A549 (cell line): ENCODE data around the gene DLGAP1. TPM values are rescaled to one million over a fixed set of nuclear protein-coding genes. Genes with fewer than 3 reads are reported as not detected.

Experiments used
- ATAC-seq, 2 experiments: fragments of 200-7000 bp in 1 of 2; fragments of >200 bp in 1 of 2; cut with Nextera tagmentation in 1 of 2; cut with Tn5 transposase in 1 of 2; 3 replicates each; pipeline versions ENCODE4 v1.8.0 to v1.9.1; 2018 to 2020; ENCODE audit warnings: mild to moderate bottlenecking in 1 of 2, moderate library complexity in 1 of 2
- CTCF ChIA-PET: fragments of 300-600 bp; sonication (Branson Sonifier 250); formaldehyde crosslinking; extraction: SDS; loops from one replicate; lab custom pipeline; 2021; ENCODE audit warnings: antibody characterized with exemption, inconsistent platforms; lab: Yijun Ruan, JAX
- POLR2A ChIA-PET: fragments of 350-600 bp; formaldehyde crosslinking; extraction: SDS; loops from one replicate; lab custom pipeline; 2021; ENCODE audit warnings: antibody characterized with exemption, inconsistent platforms; lab: Yijun Ruan, JAX
- DNase-seq, 2 experiments: peaks; one replicate each; pipeline versions ENCODE4 v3.0.0 to v3.0.0-alpha.2; 2011 to 2016; ENCODE audit warnings: low read depth in 1 of 2, low spot score in 1 of 2
- FAIRE-seq: peaks from 2 replicates; lab custom pipeline; 2011; peaks lifted over from hg19 to GRCh38; lab: Jason Lieb, UNC
- H3K27ac ChIP-seq, 2 experiments: fragments of >200 bp; sonication (Bioruptor Twin); formaldehyde crosslinking; 3 replicates each; pipeline ENCODE4 v1.5.1; 2016 to 2017
- H3K4me1 ChIP-seq: fragments of >200 bp; sonication (Bioruptor Twin); formaldehyde crosslinking; 3 replicates; pipeline ENCODE4 v1.6.1; 2016
- H3K4me2 ChIP-seq: fragments of >200 bp; sonication (Bioruptor Twin); formaldehyde crosslinking; 3 replicates; pipeline ENCODE4 v1.6.1; 2016
- H3K4me3 ChIP-seq: fragments of >200 bp; sonication (Bioruptor Twin); formaldehyde crosslinking; 3 replicates; pipeline ENCODE4 v1.5.1; 2016
- H3K9me3 ChIP-seq: fragments of >200 bp; sonication (Bioruptor Twin); formaldehyde crosslinking; 3 replicates; pipeline ENCODE4 v1.6.1; 2016
- BHLHE40 ChIP-seq: IDR thresholded peaks from 2 replicates; pipeline ENCODE4 v1.6.1; 2012; ENCODE audit warnings: low read depth, low read length, inconsistent platforms
- CBX8 ChIP-seq: fragments of 200-600 bp; sonication (generic); IDR thresholded peaks from 2 replicates; pipeline ENCODE4 v1.6.1; 2016
- CEBPB ChIP-seq, 2 experiments: fragments of >200 bp in 1 of 2; sonication (Bioruptor Twin) in 1 of 2; formaldehyde crosslinking in 1 of 2; IDR thresholded peaks; 2 replicates each; pipeline ENCODE4 v1.6.1; 2012 to 2016
- CHD2 ChIP-seq: fragments of 150-350 bp; IDR thresholded peaks from 2 replicates; pipeline ENCODE4 v1.6.1; 2014; ENCODE audit warnings: low read length; ENCODE audit not compliant: partially characterized antibody
- CHD4 ChIP-seq: fragments of 200-600 bp; sonication (generic); IDR thresholded peaks from 2 replicates; pipeline ENCODE4 v1.6.1; 2016; ENCODE audit warnings: antibody characterized with exemption, mild to moderate bottlenecking, borderline replicate concordance
- FOSB ChIP-seq: fragments of 250-450 bp; sonication (Bioruptor Pico); IDR thresholded peaks from 2 replicates; pipeline ENCODE4 v1.5.0; 2020; ENCODE audit warnings: mild to moderate bottlenecking, moderate library complexity
- HDAC2 ChIP-seq: fragments of 200-600 bp; sonication (generic); IDR thresholded peaks from 2 replicates; pipeline ENCODE4 v1.6.1; 2016
- HEYL ChIP-seq: fragments of 250-450 bp; sonication (Bioruptor Pico); IDR thresholded peaks from 2 replicates; pipeline ENCODE4 v1.8.0; 2021; ENCODE audit warnings: mild to moderate bottlenecking, moderate library complexity
- JUN ChIP-seq, 2 experiments: fragments of >200 bp; sonication (Bioruptor Twin); formaldehyde crosslinking; IDR thresholded peaks; 2 replicates in 1 of 2; 3 replicates in 1 of 2; pipeline ENCODE4 v1.6.1; 2016 to 2017
- KDM1A ChIP-seq: fragments of 200-600 bp; sonication (generic); IDR thresholded peaks from 2 replicates; pipeline ENCODE4 v1.6.1; 2016; ENCODE audit warnings: low read depth, mild to moderate bottlenecking
- KDM5A ChIP-seq: fragments of 200-600 bp; sonication (generic); IDR thresholded peaks from 2 replicates; pipeline ENCODE4 v1.6.1; 2016; ENCODE audit warnings: antibody characterized with exemption, mild to moderate bottlenecking
- MAFK ChIP-seq: fragments of 450-650 bp; IDR thresholded peaks from 2 replicates; pipeline ENCODE4 v1.6.1; 2014; ENCODE audit not compliant: partially characterized antibody
- MYC ChIP-seq: IDR thresholded peaks from 2 replicates; pipeline ENCODE4 v1.6.1; 2012; ENCODE audit warnings: mild to moderate bottlenecking, inconsistent platforms, low read length, improper control_type of control experiment, borderline replicate concordance
- NPAS2 ChIP-seq: fragments of 250-450 bp; sonication (Bioruptor Pico); IDR thresholded peaks from 2 replicates; pipeline ENCODE4 v1.8.0; 2022; ENCODE audit warnings: mild to moderate bottlenecking, moderate library complexity, borderline replicate concordance
- RARB ChIP-seq: fragments of 250-450 bp; sonication (Bioruptor Pico); IDR thresholded peaks from 2 replicates; pipeline ENCODE4 v1.8.0; 2021; ENCODE audit warnings: mild to moderate bottlenecking, moderate library complexity
- RCOR1 ChIP-seq: fragments of 150-350 bp; IDR thresholded peaks from 2 replicates; pipeline ENCODE4 v1.6.1; 2014; ENCODE audit warnings: antibody characterized with exemption, low read length, low read depth
- RNF2 ChIP-seq: fragments of 200-600 bp; sonication (generic); IDR thresholded peaks from 2 replicates; pipeline ENCODE4 v1.6.1; 2016; ENCODE audit warnings: low read depth, mild to moderate bottlenecking, antibody characterized with exemption, moderate library complexity, borderline replicate concordance
- SMC3 ChIP-seq: fragments of >200 bp; sonication (Bioruptor Twin); formaldehyde crosslinking; IDR thresholded peaks from 3 replicates; pipeline ENCODE4 v1.6.1; 2018; ENCODE audit warnings: inconsistent platforms
- ZFP36 ChIP-seq: fragments of 450-650 bp; IDR thresholded peaks from 2 replicates; pipeline ENCODE4 v1.6.1; 2014; ENCODE audit warnings: borderline replicate concordance; ENCODE audit not compliant: partially characterized antibody
- ZSCAN20 ChIP-seq: fragments of 250-450 bp; sonication (Bioruptor Pico); IDR thresholded peaks from 2 replicates; pipeline ENCODE4 v1.8.0; 2022; ENCODE audit warnings: mild to moderate bottlenecking, moderate library complexity
- WGBS: methylation state at CpG from one replicate; pipeline ENCODE4 v1.1.6; 2017; ENCODE audit errors: missing lambda C conversion rate; 5-methylcytosine and 5-hydroxymethylcytosine counted together
- polyA plus RNA-seq, 4 experiments: library from polyadenylated mRNA; depleted of rRNA in 3 of 4; stranded (reverse); fragments of >200 nt; fragmentation: RNase III in 1 of 4; extraction: RNeasy Plus Mini Kit Qiagen cat#74134 plus additional on column Dnase treatment in 1 of 4; gene quantifications; 2 replicates in 3 of 4; 3 replicates in 1 of 4; pipeline ENCODE4 v1.2.3, GENCODE V29; 2011 to 2017
- TF ChIP-seq, protein P1 (sequence below): fragments of 250-450 bp; sonication (Bioruptor Pico); IDR thresholded peaks from 2 replicates; pipeline ENCODE4 v1.5.0; 2020; ENCODE audit warnings: low read depth, mild to moderate bottlenecking, moderate library complexity
- TF ChIP-seq, protein P2 (sequence below): fragments of 450-650 bp; IDR thresholded peaks from 2 replicates; pipeline ENCODE4 v1.6.1; 2014; ENCODE audit warnings: antibody characterized with exemption
- TF ChIP-seq, protein P3 (sequence below): fragments of >200 bp; sonication (Bioruptor Twin); formaldehyde crosslinking; IDR thresholded peaks from 3 replicates; pipeline ENCODE4 v1.5.1; 2016
- TF ChIP-seq, protein P4 (sequence below): fragments of 150-350 bp; IDR thresholded peaks from 2 replicates; pipeline ENCODE4 v1.6.1; 2014; ENCODE audit warnings: low read depth, mild to moderate bottlenecking, low read length
- TF ChIP-seq, protein P5 (sequence below): fragments of 200-600 bp; sonication (generic); IDR thresholded peaks from 2 replicates; pipeline ENCODE4 v1.6.1; 2016; ENCODE audit warnings: antibody characterized with exemption, mild to moderate bottlenecking, moderate library complexity
- TF ChIP-seq, protein P6 (sequence below): fragments of 250-450 bp; sonication (Bioruptor Pico); IDR thresholded peaks from 2 replicates; pipeline ENCODE4 v1.5.0; 2021; ENCODE audit warnings: mild to moderate bottlenecking, moderate library complexity, borderline replicate concordance

The DLGAP1 gene
- polyA plus RNA-seq, 2 of the 4 experiments (the other 2 are of a cell fraction) = 0.04 to 0.12 TPM

DNA sequence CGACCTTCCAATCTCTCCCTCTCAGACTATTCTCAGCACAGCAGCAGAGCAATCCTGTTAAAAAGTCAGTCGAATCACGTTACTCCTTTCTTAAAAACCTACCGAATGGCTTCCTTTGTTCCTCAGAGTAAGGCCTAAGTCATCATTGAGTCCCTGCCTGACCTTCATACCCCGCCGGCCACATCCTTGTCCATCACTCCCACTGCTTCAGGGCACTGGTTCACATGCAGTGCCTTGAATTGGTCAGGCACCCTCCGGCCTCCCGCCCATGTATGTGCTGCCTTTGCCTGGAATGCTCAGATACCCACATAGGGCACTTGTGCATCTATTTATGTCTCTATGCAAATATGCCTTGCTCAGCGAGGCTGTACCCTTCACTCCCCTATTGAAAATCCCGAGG is 206.4 kb downstream of the DLGAP1 start:
- no peak overlapping the region for H3K4me2 ChIP-seq
- no peaks in the 10 kb centered on the region for H3K4me1 ChIP-seq
- H3K4me3 ChIP-seq = no peak overlapping the region
- H3K9me3 ChIP-seq = no peaks in the 10 kb centered on the region
- H3K27ac ChIP-seq = no peak overlapping the region
- DNase-seq = no peak
- ChIA-PET CTCF (no interaction called here), POLR2A (no interaction called here)
- 16% methylated on average over 10 of the region's 10 CpGs for WGBS
- TF ChIP-seq NPAS2 (CRISPR knock-in tag) = no peak
- TF ChIP-seq HDAC2 = no peak
- no peak for TF ChIP-seq RNF2
- no peak for TF ChIP-seq FOSB
- TF ChIP-seq, protein P1, sequence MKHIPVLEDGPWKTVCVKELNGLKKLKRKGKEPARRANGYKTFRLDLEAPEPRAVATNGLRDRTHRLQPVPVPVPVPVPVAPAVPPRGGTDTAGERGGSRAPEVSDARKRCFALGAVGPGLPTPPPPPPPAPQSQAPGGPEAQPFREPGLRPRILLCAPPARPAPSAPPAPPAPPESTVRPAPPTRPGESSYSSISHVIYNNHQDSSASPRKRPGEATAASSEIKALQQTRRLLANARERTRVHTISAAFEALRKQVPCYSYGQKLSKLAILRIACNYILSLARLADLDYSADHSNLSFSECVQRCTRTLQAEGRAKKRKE (CRISPR knock-in tag) = no peak
- TF ChIP-seq CHD4 = no peak
- no peak for TF ChIP-seq CBX8
- TF ChIP-seq, protein P2, sequence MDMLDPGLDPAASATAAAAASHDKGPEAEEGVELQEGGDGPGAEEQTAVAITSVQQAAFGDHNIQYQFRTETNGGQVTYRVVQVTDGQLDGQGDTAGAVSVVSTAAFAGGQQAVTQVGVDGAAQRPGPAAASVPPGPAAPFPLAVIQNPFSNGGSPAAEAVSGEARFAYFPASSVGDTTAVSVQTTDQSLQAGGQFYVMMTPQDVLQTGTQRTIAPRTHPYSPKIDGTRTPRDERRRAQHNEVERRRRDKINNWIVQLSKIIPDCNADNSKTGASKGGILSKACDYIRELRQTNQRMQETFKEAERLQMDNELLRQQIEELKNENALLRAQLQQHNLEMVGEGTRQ = no peak
- no peak for ATAC-seq
- no peak for FAIRE-seq

DNA sequence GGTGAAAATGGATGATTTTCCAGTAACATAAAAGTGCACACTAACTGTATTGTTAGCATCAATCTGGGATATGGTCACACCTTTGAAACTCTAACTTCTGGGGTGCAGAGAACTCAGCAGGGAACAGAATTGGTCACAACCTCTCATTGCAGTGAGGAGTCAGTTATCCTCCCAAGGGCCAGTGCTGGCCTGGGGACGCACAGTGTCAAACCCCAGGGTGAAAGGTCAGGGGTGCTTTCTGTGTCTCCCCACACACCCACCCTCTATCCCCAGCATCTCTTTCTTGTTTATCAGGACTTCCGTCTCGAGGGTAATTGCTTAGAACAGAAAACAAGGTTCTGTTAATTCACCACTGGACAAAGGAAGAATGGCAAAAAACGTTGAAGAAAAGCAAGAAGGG is 208.7 kb downstream of the DLGAP1 start:
- DNase-seq (no peak), FAIRE-seq (no peak), ATAC-seq (no peak)
- no peak overlapping the region for H3K4me3 ChIP-seq
- H3K27ac ChIP-seq = no peak overlapping the region
- H3K9me3 ChIP-seq = no peaks in the 10 kb centered on the region
- ChIA-PET CTCF (no interaction called here), POLR2A (no interaction called here)
- WGBS = 15% methylated on average over 4 of the region's 4 CpGs
- H3K4me1 ChIP-seq = no peaks in the 10 kb centered on the region
- no peak overlapping the region for H3K4me2 ChIP-seq
- TF ChIP-seq BHLHE40 = no peak
- TF ChIP-seq SMC3 = no peak
- TF ChIP-seq, protein P3, sequence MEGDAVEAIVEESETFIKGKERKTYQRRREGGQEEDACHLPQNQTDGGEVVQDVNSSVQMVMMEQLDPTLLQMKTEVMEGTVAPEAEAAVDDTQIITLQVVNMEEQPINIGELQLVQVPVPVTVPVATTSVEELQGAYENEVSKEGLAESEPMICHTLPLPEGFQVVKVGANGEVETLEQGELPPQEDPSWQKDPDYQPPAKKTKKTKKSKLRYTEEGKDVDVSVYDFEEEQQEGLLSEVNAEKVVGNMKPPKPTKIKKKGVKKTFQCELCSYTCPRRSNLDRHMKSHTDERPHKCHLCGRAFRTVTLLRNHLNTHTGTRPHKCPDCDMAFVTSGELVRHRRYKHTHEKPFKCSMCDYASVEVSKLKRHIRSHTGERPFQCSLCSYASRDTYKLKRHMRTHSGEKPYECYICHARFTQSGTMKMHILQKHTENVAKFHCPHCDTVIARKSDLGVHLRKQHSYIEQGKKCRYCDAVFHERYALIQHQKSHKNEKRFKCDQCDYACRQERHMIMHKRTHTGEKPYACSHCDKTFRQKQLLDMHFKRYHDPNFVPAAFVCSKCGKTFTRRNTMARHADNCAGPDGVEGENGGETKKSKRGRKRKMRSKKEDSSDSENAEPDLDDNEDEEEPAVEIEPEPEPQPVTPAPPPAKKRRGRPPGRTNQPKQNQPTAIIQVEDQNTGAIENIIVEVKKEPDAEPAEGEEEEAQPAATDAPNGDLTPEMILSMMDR = no peak
- TF ChIP-seq, protein P4, sequence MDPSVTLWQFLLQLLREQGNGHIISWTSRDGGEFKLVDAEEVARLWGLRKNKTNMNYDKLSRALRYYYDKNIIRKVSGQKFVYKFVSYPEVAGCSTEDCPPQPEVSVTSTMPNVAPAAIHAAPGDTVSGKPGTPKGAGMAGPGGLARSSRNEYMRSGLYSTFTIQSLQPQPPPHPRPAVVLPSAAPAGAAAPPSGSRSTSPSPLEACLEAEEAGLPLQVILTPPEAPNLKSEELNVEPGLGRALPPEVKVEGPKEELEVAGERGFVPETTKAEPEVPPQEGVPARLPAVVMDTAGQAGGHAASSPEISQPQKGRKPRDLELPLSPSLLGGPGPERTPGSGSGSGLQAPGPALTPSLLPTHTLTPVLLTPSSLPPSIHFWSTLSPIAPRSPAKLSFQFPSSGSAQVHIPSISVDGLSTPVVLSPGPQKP = no peak
- TF ChIP-seq MAFK = no peak
- TF ChIP-seq RCOR1 = no peak
- TF ChIP-seq CBX8 = no peak
- TF ChIP-seq MYC = no peak
- TF ChIP-seq, protein P5, sequence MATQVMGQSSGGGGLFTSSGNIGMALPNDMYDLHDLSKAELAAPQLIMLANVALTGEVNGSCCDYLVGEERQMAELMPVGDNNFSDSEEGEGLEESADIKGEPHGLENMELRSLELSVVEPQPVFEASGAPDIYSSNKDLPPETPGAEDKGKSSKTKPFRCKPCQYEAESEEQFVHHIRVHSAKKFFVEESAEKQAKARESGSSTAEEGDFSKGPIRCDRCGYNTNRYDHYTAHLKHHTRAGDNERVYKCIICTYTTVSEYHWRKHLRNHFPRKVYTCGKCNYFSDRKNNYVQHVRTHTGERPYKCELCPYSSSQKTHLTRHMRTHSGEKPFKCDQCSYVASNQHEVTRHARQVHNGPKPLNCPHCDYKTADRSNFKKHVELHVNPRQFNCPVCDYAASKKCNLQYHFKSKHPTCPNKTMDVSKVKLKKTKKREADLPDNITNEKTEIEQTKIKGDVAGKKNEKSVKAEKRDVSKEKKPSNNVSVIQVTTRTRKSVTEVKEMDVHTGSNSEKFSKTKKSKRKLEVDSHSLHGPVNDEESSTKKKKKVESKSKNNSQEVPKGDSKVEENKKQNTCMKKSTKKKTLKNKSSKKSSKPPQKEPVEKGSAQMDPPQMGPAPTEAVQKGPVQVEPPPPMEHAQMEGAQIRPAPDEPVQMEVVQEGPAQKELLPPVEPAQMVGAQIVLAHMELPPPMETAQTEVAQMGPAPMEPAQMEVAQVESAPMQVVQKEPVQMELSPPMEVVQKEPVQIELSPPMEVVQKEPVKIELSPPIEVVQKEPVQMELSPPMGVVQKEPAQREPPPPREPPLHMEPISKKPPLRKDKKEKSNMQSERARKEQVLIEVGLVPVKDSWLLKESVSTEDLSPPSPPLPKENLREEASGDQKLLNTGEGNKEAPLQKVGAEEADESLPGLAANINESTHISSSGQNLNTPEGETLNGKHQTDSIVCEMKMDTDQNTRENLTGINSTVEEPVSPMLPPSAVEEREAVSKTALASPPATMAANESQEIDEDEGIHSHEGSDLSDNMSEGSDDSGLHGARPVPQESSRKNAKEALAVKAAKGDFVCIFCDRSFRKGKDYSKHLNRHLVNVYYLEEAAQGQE = no peak
- no peak for TF ChIP-seq CEBPB (IDR thresholded peaks at IDR 0.05)
- TF ChIP-seq KDM5A = no peak
- TF ChIP-seq ZSCAN20 (CRISPR knock-in tag) = no peak
- TF ChIP-seq, protein P6, sequence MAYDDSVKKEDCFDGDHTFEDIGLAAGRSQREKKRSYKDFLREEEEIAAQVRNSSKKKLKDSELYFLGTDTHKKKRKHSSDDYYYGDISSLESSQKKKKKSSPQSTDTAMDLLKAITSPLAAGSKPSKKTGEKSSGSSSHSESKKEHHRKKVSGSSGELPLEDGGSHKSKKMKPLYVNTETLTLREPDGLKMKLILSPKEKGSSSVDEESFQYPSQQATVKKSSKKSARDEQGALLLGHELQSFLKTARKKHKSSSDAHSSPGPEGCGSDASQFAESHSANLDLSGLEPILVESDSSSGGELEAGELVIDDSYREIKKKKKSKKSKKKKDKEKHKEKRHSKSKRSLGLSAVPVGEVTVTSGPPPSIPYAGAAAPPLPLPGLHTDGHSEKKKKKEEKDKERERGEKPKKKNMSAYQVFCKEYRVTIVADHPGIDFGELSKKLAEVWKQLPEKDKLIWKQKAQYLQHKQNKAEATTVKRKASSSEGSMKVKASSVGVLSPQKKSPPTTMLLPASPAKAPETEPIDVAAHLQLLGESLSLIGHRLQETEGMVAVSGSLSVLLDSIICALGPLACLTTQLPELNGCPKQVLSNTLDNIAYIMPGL (CRISPR knock-in tag) = no peak
- no peak for TF ChIP-seq CHD2
- no peak for TF ChIP-seq HEYL
- no peak for TF ChIP-seq KDM1A
- TF ChIP-seq JUN (IDR thresholded peaks at IDR 0.05) = no peak
- TF ChIP-seq ZFP36 = no peak
- no peak for TF ChIP-seq RARB (CRISPR knock-in tag)
